Activated CD8-positive, alpha-beta T cell treated with anti-CD3 and anti-CD28 coated beads for 36 hours (primary cell): ENCODE data around the gene RFC4. TPM values are rescaled to one million over a fixed set of nuclear protein-coding genes. Genes with fewer than 3 reads are reported as not detected.

Experiments
- ATAC-seq: fragments of 200-7000 bp; cut with Tn5 transposase; one replicate; pipeline ENCODE4 v1.10.0; 2021; ENCODE audit warnings: mild to moderate bottlenecking, moderate library complexity
- CTCF ChIA-PET: fragments of 350-600 bp; sonication (Branson Sonifier 250); formaldehyde crosslinking; loops from one replicate; lab custom pipeline; 2021; ENCODE audit warnings: antibody characterized with exemption; lab: Charles Lee
- POLR2A ChIA-PET: fragments of 350-600 bp; sonication (Branson Sonifier 250); formaldehyde crosslinking; loops from one replicate; lab custom pipeline; 2021; ENCODE audit warnings: antibody characterized with exemption; lab: Charles Lee
- DNase-seq: peaks from one replicate; pipeline ENCODE4 v3.0.0-alpha.2; 2020
- H3K27ac Mint-ChIP-seq: one replicate; pipeline ENCODE4 v1.8.0; 2021; ENCODE audit warnings: mild to moderate bottlenecking, mixed read lengths
- H3K27me3 Mint-ChIP-seq: one replicate; pipeline ENCODE4 v1.8.0; 2021; ENCODE audit warnings: mixed read lengths
- H3K36me3 Mint-ChIP-seq: one replicate; pipeline ENCODE4 v1.8.0; 2021; ENCODE audit warnings: low read depth, mixed read lengths
- H3K4me1 Mint-ChIP-seq: one replicate; pipeline ENCODE4 v1.8.0; 2021; ENCODE audit warnings: low read depth, mixed read lengths
- H3K4me3 Mint-ChIP-seq: one replicate; pipeline ENCODE4 v1.8.0; 2021; ENCODE audit warnings: mild to moderate bottlenecking, moderate library complexity, mixed read lengths
- H3K9me3 Mint-ChIP-seq: one replicate; pipeline ENCODE4 v1.8.0; 2021; ENCODE audit warnings: mixed read lengths
- CTCF ChIP-seq: fragments of 200-600 bp; IDR thresholded peaks from one replicate; pipeline ENCODE4 v1.8.0; 2022; ENCODE audit warnings: antibody characterized with exemption, mild to moderate bottlenecking
- intact Hi-C: fragments of 100-400 bp; cut with micrococcal nuclease; formaldehyde crosslinking; loops from one replicate; pipeline ENCODE4 v1.10.0; 2022
- total RNA-seq, 2 experiments: library from RNA; stranded (reverse); gene quantifications; one replicate each; pipeline ENCODE4 v1.2.3, GENCODE V29; 2021

RFC4 gene
- total RNA-seq, 2 experiments from 2014 or later = 110 to 125 TPM

GRCh38 chr3:186842426-186843038 lies 36.2 kb upstream of the RFC4 start, which contains the start of gene ADIPOQ:
Gene ADIPOQ (plus strand): TSS chr3:186842710. CDS start chr3:186853059, 10,349 bp downstream.
- Mint-ChIP-seq H3K36me3 (no peaks in the 10 kb centered on the region), H3K4me3 (no peak within 1 kb of the TSS), H3K27ac (no peak within 1 kb of the TSS), H3K4me1 (no peaks in the 10 kb centered on the region), H3K27me3 (peaks cover 9% of the 10 kb centered on the region), H3K9me3 (no peaks in the 10 kb centered on the region)
- ChIA-PET POLR2A (interaction anchor here (1.5 kb wide), 1 partner anchor 16 kb away, joined by 4 read pairs; no protein-coding TSS in a partner anchor), CTCF (interaction anchor here (1.3 to 2.1 kb wide), 3 partner anchors 21 to 322 kb away, joined by 4 read pairs; no protein-coding TSS in a partner anchor)
- DNase-seq (no peak), ATAC-seq (no peak)
- TF ChIP-seq CTCF = no peak
- intact Hi-C loops = no loop called here

- Mint-ChIP-seq H3K36me3 (no peaks in the 10 kb centered on the region), H3K4me1 (no peaks in the 10 kb centered on the region), H3K27ac (no peak overlapping the region), H3K9me3 (no peaks in the 10 kb centered on the region), H3K27me3 (peaks cover 8% of the 10 kb centered on the region), H3K4me3 (no peak overlapping the region)
- DNase-seq (no peak), ATAC-seq (no peak)
- POLR2A ChIA-PET = interaction anchor here (1.5 kb wide), 1 partner anchor 15 kb away, joined by 4 read pairs; no protein-coding TSS in a partner anchor
- CTCF ChIA-PET = interaction anchor here (1.7 to 2.1 kb wide), 2 partner anchors 20 to 323 kb away, joined by 4 read pairs; no protein-coding TSS in a partner anchor
- intact Hi-C loops = no loop called here
- TF ChIP-seq CTCF = no peak
Measured at GRCh38 chr3:186841620-186842019, 35.3 kb upstream of the RFC4 start.

GRCh38 chr3:186839874-186840641 lies 33.8 kb upstream of the RFC4 start:
- H3K36me3 Mint-ChIP-seq = no peaks in the 10 kb centered on the region
- H3K27me3 Mint-ChIP-seq = peaks cover 3% of the 10 kb centered on the region
- ChIA-PET POLR2A (no interaction called here), CTCF (interaction anchor here (1.1 to 2.8 kb wide), 3 partner anchors 10 to 81 kb away, joined by 3 to 14 read pairs (median 3); no protein-coding TSS in a partner anchor)
- ATAC-seq (no peak), DNase-seq (no peak)
- no peaks in the 10 kb centered on the region for H3K4me1 Mint-ChIP-seq
- no peak for TF ChIP-seq CTCF
- no peak overlapping the region for H3K27ac Mint-ChIP-seq
- intact Hi-C loops = no loop called here
- no peak overlapping the region for H3K4me3 Mint-ChIP-seq
- no peaks in the 10 kb centered on the region for H3K9me3 Mint-ChIP-seq

GRCh38 chr3:186832276-186832675 lies 26.0 kb upstream of the RFC4 start:
- Mint-ChIP-seq H3K36me3 (no peaks in the 10 kb centered on the region), H3K27me3 (peaks cover 35% of the 10 kb centered on the region), H3K4me1 (peaks cover 8% of the 10 kb centered on the region), H3K4me3 (no peak overlapping the region), H3K27ac (no peak overlapping the region), H3K9me3 (no peaks in the 10 kb centered on the region)
- intact Hi-C loops = no loop called here
- POLR2A ChIA-PET = no interaction called here
- ATAC-seq (no peak), DNase-seq (no peak)
- no peak for TF ChIP-seq CTCF
- CTCF ChIA-PET = interaction anchor here (1.6 kb wide), 1 partner anchor 17 kb away, joined by 6 read pairs; no protein-coding TSS in a partner anchor

GRCh38 chr3:186831798-186832197 lies 25.5 kb upstream of the RFC4 start:
- H3K36me3 Mint-ChIP-seq = no peaks in the 10 kb centered on the region
- DNase-seq (no peak), ATAC-seq (no peak)
- CTCF ChIA-PET = interaction anchor here (1.6 kb wide), 1 partner anchor 18 kb away, joined by 6 read pairs; no protein-coding TSS in a partner anchor
- H3K27me3 Mint-ChIP-seq = peaks cover 35% of the 10 kb centered on the region
- no peak for TF ChIP-seq CTCF
- no peaks in the 10 kb centered on the region for H3K9me3 Mint-ChIP-seq
- H3K4me1 Mint-ChIP-seq = peaks cover 8% of the 10 kb centered on the region
- H3K27ac Mint-ChIP-seq = no peak overlapping the region
- no peak overlapping the region for H3K4me3 Mint-ChIP-seq
- intact Hi-C loops = no loop called here
- POLR2A ChIA-PET = no interaction called here
